Tibial nerve (tissue), 3 donors: Measurements from ENCODE around the gene SMIM11.

ENCODE experiments used
- CTCF ChIP-seq, 5 experiments: fragments of 200-600 bp in 3 of 5; fragments of 450-650 bp in 2 of 5; sonication (generic) in 3 of 5; IDR thresholded peaks; one replicate each; pipeline ENCODE4 v1.5.1; 2016 to 2019; ENCODE audit warnings: antibody characterized with exemption in 5 of 5, mild to moderate bottlenecking in 3 of 5, moderate library complexity in 2 of 5
- POLR2A ChIP-seq, 2 donors: fragments of 450-650 bp; IDR thresholded peaks; one replicate each; pipeline ENCODE4 v1.6.1; 2017; ENCODE audit warnings: antibody characterized with exemption in 2 of 2, mild to moderate bottlenecking in 2 of 2, moderate library complexity in 2 of 2

- TF ChIP-seq POLR2A (IDR thresholded peaks at IDR 0.05) (no peak), CTCF (IDR thresholded peaks at IDR 0.05) (no peak)
These were observed 17.4 kb upstream of the SMIM11 start for GRCh38 chr21:34357889-34358288.
